Sciatic nerve (tissue), 2 donors: ENCODE data around the gene CSNK2B. TPM values are rescaled to one million over a fixed set of nuclear protein-coding genes. Genes with fewer than 3 reads are reported as not detected.

ENCODE experiments used
- ATAC-seq: fragments of 200-7000 bp; cut with Tn5 transposase; one replicate; pipeline ENCODE4 v1.9.1; 2020; ENCODE audit warnings: mild to moderate bottlenecking, moderate library complexity
- DNase-seq: peaks from one replicate; pipeline ENCODE4 v3.0.0-alpha.2; 2020; ENCODE audit warnings: low spot score
- intact Hi-C: fragments of 100-400 bp; cut with DNase I; formaldehyde crosslinking; loops from one replicate; pipeline ENCODE4 v1.14.2; 2022
- total RNA-seq: library from RNA; stranded (reverse); fragmentation: NEBNext Ultra II Directional; extraction: Animal tissue kit (Norgen Biotek cat#: 25700); gene quantifications from one replicate; pipeline ENCODE4 v1.2.1, GENCODE V29; 2021
- donor health status: DM: no; HTN: no; CAD: no.
- donor health status: DM: no; HTN: no; CAD: no.

The CSNK2B gene
- total RNA-seq, 1 donor from 2014 or later = 116 TPM

DNA sequence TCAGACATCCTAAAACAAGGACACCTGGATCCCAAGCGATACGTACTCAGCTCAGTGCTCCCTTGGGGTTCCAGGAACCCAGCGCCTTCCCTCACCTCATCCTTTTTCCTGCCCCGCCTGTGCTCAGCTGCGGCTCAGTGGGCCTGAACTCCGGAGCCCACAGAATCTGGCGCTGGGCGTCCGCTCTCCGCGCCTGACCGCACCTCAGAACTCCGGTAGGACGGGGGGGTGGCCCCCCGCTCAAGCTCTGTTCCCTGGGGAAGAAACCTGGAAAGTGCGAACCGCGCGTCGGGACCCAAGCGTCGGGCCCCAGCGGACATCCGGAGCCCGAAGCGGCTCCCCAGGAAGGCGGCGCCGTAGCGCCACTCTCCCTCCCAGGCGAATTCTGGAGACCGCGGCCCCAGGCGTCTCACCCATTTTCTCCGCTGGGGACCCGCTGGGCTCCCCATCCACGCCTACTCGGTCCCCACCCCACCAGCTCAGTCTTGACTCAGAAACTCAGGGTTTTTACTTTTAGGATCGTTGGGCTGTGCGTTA, 15.3 kb downstream of the CSNK2B start:
- ATAC-seq = peak; percentile 48

DNA sequence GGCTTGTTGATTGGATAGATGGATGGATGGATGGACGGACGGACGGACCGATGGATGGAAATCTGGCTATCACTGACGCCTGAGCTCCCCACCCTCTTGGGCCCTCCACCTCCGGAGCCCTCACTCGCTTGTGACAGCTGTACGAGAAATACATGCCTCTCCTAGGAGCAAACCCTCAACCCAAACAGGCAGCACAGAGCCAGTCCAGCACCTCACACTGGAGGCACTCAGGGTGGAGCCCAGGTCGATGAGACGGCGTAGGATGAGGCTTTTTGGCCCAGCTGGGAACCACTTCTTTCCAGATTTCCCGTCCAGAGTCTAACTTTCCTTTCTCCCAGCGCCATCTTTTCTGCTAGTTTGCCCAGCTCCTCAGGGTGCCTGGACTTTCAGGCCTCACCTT, 17.7 kb downstream of the CSNK2B start:
- peak; percentile 18 for ATAC-seq
- intact Hi-C loops = loop anchor here (10.0 kb wide), 1 partner anchor 151 kb away; no protein-coding TSS in a partner anchor
- no peak for DNase-seq

More for the DNA sequence above, 15.3 kb downstream of the CSNK2B start:
- no peak for DNase-seq
- intact Hi-C loops = loop anchor here (10.0 kb wide), 1 partner anchor 154 kb away; no protein-coding TSS in a partner anchor

DNA sequence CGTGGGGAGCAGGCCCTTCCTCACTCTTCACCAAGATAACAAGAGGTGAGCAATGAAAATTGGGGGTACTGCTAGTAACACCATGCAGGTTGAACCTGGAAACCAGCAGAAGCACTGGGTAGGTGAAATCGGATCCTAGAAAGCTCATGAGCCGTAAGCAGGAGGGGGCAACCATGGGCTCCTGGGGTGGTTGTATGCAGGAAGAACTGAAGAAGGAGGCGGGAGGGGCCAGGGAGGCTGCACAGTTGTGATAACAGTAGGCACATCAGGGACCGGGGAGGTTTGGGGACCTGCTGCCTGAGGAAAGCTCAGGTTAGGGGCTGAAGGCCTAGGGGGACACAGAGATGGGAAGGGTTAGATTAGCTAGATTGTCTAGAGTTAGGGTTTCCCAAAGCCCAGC, 20.6 kb downstream of the CSNK2B start:
- no peak for DNase-seq
- no peak for ATAC-seq
- intact Hi-C loops = loop anchor here (10.0 kb wide), 1 partner anchor 148 kb away; no protein-coding TSS in a partner anchor

DNA sequence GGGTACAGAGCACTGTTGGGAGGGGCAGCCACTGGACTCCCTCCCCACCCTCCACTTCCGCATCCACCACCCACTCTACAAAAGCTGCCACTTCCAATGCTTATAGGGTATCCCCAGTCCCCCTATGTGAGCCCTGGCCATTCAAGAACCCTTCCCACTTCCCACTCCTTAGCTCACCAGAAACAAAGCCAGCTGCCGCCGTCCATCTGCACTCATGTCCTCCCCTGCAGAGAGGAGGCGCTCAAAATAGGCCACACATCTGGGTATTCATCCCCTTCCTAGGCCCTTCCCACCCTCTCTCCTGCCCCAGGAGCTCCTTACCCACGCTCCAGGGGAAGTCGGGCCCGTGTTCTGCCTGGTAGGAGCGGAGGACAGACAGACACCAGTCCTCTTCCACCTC, 21.4 kb downstream of the CSNK2B start:
- DNase-seq = no peak
- intact Hi-C loops = loop anchor here (10.0 kb wide), 1 partner anchor 147 kb away; no protein-coding TSS in a partner anchor
- no peak for ATAC-seq

DNA sequence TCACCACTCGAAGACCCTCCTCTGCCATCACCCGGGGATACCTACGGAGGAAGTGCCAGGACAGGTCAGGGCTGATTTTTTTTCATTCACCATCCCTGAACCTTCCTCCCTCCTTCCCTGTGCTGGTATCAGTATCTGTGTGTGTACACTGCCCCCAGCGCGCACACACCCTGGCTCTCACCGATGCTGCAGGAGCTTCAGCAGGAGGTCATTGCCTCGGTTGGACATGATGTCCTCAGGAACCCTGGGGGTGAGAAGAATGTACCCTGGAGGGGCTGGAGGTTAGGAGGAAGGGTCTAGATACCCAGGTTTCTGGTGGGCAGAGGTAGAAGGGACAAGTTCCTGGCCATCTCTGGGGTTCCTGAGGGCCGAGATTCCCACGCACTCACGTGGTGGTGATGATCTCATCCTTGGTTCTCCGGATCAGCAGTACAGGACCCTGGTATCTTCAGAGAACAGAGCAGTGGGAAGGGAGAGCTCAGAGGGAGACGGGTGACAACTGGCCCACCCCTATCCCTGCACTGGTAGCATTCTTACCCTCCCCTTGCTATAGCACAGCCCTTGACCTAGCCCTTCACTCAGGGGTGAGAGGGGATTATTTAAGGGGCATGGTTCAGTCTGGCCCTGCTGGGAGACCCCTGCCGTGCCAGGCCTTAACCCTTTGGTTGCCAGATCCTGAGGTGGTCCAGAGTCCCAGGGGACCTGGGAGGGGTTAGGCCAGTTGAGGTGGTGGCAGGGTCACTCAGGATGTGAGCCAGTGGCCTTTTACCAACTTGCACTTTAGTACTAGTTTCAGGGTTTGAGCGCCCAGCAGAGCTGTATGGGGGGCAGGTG, 22.2 kb downstream of the CSNK2B start:
- ATAC-seq = no peak
- intact Hi-C loops = loop anchor here (10.0 kb wide), 1 partner anchor 147 kb away; no protein-coding TSS in a partner anchor
- no peak for DNase-seq

DNA sequence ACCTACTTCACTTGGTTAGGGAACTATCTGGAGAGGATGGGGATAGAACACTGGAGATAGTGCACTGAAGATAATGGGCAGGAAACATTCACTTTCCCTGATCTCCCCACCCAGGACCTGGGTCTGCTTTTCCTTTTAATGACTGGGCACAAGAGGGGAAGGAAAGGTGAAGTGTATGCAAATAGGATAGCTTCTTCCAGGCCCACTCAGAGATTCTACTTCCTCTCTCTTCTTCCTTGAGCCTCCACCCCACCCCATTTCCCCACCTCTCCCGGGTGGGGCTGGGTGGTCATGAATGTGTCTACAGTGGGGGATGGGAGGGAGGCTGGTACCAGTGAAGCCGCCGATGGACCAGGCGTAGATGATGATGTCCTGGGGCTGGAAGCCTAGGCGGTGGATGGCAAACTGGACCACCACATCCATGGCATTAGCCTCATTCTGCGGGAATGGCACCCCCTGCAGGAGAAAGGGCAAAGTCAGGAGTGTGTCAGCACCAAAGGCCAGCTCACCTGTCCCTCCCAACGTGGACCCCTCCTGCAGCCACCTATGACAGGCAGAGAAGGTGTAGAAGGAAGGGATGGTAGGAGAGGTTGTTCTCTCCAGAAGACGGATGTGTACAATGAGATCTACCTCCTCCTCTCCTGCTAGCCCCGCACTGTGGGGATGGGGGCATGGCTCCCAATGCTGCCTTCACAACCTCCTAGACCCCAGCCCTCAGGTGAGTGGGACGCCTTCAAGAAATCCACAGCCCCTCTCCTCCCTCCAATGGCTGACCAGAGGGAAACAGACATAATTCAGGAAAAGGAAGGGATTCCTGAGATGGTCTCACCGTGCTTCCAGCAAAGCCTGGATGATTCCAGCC, 23.6 kb downstream of the CSNK2B start:
- DNase-seq = no peak
- ATAC-seq = no peak
- intact Hi-C loops = loop anchor here (10.0 kb wide), 1 partner anchor 145 kb away; no protein-coding TSS in a partner anchor

DNA sequence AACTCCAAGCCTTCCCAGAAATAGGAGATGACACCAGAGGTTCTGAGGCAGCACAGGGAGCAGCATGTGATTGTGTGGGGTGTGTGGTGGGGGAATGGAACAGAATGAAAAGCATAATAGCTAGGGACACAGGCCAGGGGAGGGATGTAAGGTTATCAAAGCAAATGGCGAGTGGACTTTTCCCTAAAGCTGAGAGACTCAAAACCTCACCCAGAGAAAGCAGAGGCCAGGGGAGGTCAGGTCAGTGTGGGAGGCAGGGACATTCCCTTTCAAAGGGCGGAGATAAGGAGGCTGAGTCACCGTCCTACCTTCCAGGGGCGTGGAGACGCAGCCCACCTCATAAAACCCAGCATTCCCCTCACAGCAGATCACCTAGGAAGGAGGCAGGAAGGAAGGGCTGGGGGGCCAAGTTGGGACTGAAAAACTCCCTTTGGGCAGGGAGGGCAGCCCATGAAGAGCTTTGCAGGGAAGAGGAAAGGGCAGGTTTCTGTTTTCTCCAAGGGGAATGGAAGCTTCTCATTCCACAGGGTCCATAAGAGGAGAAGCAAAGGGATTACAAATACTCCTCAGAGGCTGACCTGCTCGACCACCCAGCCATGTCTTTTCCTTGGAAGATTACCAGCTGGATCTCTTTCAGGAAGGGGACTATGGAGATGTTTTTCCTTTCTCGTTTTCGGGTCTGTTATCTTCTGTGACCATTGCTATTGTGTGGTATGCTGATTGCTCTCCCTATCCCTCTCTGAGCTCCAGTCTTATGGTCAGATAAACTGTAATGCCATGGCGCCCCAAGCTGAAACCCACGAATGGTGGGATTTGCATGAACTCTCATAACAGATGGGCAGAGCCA, 24.6 kb downstream of the CSNK2B start:
- ATAC-seq (no peak), DNase-seq (no peak)
- intact Hi-C loops = no loop called here

DNA sequence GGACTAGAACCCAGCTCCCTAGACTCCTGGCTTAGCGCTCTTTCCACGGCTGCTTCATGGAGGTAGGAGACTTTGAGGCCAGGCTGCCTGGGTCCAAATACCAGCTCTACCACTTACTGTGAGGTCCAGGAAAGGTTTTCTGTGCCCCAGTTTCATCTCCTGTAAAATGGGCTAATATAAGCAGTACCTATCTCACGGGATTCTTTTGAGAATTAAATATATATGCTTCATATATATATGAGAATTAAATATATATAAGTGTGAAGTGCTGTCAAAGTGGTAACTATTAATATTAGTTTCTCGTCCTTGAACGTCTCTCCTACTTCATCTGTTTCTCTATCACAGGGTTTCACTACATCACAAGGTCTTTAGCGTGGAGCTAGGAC, 25.2 kb downstream of the CSNK2B start:
- ATAC-seq = no peak
- intact Hi-C loops = no loop called here
- DNase-seq = no peak

DNA sequence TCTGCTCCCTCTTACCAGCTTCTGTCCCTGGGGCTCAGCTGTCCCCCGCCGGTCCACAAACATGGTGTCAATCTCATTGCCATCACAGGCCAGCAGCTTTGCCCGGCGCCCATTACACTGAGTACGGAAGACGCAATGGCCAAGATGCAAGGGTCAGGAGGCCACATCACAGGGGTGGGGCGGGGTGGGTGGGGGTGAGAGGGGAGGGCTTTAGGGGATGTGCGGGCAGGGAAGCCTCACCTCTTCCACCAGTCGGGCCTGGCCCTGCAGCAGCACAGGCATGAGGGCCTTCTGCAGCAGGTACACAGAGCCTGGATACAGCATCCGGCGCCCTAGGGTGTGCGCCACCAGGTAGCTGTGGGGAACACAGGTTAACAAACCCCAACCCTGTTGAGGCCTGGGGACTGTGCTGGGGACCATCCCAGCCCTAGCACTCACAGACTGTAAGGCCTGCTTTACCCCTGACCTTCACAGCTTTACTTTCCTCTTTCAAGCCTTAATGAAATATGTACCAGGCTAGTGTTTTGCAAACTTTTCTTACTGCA, 25.8 kb downstream of the CSNK2B start:
- ATAC-seq (no peak), DNase-seq (no peak)
- intact Hi-C loops = no loop called here

DNA sequence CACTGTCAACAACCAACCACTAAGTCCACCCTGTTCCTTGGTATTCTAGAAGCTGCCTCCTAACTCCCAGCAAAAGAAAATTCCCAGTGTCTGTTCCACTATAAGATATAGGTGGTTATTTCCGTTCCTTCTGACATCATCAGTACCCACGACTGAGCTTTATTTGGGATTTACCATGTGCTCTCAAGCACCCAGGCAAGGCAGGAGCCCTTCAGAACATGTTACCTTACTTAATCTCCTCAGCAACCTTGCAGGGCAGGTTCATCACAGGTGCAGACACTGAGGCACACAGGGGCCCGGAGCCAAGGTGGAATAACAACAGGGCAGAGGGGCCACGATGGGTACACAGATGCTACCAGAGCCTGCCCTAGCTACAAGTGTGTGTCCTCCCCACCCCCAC, 26.5 kb downstream of the CSNK2B start:
- DNase-seq = no peak
- intact Hi-C loops = no loop called here
- ATAC-seq = no peak

DNA sequence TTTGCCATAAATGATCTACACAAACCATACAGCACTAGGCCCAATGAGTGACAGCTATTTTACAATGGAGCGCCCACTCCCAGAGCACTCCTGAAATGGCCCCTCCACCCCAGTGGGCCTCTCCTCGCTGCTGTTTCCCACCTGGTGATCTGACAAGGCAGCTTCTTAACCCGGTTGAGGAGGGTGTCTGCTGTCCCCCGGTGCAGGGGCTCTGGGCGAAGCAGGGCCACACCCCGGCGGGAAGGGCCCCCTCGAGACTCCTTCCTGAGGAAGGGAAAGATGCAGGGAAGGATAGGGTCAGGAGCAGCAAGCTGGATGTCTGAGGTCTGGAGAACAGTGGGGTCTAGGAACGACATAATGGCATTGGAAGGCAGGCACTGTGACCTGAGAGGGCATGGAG, 27.0 kb downstream of the CSNK2B start:
- intact Hi-C loops = no loop called here
- no peak for DNase-seq
- no peak for ATAC-seq

DNA sequence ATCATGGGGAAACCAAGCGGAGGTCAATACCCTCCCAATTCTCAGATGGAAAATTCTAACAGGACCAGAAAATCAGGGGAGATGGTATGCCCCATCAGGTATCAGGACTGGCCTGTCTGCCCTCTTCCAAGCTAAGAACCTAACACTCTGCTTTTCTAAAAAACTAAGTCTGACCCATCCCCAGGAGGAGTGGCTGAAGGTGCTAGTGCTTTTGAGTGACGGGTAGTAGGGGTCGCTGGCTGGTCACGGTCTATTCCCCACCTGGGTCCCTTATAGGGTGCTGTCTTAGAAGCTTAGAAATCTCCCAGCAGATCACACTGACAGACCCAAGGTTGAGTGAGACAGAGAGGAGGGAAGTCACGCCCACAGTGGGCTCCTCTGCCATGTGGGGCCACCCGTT, 27.7 kb downstream of the CSNK2B start:
- intact Hi-C loops = no loop called here
- DNase-seq (no peak), ATAC-seq (no peak)

DNA sequence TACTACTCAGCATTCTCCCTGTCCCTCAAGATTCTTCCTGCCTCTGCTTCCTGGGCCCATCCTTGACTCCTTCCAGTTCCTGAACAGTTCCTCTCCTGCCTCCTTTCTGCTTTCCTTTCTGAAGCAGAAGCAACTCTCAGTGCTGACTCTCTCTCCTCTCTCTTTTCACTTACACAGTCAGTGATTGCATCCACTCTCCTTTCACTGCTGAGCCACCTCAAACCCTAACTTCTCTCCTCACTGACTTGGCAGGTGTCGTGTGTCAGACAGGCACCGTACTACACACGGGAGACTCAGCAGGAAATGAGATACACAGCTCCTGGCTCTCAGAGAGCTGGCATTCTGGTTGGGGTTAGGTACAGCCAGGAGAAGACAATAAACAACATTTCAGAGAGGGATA, 31.7 kb downstream of the CSNK2B start:
- intact Hi-C loops = no loop called here
- ATAC-seq = no peak
- DNase-seq = no peak

DNA sequence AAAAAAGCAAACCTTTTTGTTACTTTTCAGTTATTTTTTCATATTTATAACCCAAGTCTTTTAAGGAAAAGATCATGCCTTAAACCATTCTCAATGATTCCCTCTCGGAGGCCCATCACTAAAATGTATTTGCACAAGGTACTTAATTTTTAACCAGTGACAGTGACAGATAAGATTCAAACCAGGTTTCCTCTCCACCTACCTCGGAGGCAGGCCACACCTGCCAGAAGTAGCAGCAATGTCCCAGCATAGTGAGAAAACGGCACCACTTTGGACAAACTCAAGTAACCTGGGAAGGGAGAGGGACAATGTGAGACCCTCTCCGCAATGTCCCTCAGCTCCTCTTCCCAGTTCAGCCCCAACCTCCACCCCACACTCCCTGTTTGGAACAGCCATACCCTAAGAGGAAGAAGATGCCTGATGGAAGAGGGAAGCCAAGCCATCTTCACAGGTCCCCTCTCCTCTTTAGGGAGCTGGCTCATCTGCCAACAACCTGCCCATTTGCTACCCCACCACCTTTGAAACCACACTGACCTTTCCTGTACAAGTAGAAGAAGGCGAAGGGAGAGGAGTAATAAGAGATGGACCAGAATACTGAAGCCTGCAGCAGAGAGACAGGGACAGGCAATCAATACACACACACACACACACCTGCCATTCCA, 35.0 kb downstream of the CSNK2B start:
- no peak for DNase-seq
- ATAC-seq = no peak
- intact Hi-C loops = no loop called here

DNA sequence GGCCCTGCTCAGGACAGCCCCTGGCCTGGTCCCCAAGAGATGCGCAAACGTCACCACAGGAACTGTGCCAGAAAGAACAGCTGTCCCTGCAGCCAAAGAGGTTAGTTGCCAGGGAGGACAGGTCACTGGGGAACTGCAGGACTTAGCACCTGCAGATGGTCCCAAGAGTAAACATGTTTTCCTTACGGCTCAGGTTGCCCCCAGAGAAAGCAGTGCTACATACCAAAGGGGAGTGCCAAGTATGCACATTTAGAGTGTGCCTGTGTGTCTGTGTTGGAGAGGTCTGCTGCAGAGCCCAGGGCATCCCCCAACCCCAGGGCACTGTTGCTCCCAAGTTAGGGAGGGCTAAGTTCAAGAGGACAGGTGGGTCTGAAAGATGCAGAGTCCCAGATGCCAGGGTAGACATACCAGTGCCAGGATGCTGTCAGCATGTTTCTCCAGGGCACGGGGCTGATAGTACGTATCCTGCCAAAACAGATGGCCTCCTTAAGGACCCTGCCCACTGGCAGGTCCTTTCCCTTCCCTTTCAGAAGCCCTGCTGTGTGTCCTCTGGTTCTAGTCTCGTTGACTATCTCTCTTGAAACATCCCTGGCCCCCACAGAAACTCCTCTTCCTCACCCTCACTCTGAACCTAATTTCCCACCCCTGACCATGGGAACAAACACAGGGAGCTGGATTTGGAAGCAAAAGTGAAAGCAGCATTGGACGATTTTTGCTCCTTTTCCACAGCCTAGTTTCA, 36.0 kb downstream of the CSNK2B start:
- peak; percentile 1 for ATAC-seq
- intact Hi-C loops = no loop called here
- no peak for DNase-seq

DNA sequence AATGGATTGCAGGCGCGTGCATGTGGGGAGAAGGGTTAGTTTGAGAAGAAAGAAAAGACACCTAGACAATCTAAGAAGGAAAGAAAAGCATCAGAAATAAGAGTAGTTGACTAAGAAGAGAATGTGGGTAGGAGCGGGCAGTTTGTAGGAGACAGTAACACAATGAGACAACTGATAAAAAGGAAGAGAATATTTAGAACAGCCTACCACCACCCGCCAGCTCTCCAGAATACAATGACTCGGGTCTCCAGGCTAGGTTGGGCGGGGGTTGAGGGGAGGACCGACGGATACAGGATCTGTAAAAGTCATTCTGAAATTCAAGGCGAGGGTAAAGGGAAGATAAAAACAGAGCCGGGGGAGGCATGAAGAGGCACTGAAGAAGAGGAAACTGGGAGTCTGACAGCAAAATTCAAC, 36.5 kb downstream of the CSNK2B start:
- intact Hi-C loops = no loop called here
- no peak for DNase-seq
- peak; percentile 11 for ATAC-seq
